NK-92 (cell line): Measurements from ENCODE around the gene TPI1.
A peak's percentile ranks its signal among the peaks of the same experiment; 100 is the strongest.
"Not testable (repeated sequence)": the region's sequence is repeated elsewhere in the genome, so short reads cannot be mapped to it uniquely, and the experiment has no call there.

Experiments
- DNase-seq: peaks from one replicate; lab custom pipeline; 2025; ENCODE audit not compliant: unreplicated experiment; lab: John Stamatoyannopoulos, UW

TPI1 gene

GRCh38 chr12:6890789-6891645 is 23.7 kb downstream of the TPI1 start:
- DNase-seq: peak; percentile 93

GRCh38 chr12:6891646-6892001 is 24.3 kb downstream of the TPI1 start:
- DNase-seq: no peak

- DNase-seq: not testable (repeated sequence)
These were observed 25.4 kb downstream of the TPI1 start for GRCh38 chr12:6892683-6893082.

- no peak for DNase-seq
These were observed 27.0 kb downstream of the TPI1 start for GRCh38 chr12:6894321-6894720.

- DNase-seq: no peak
These were observed 29.6 kb downstream of the TPI1 start for GRCh38 chr12:6896846-6897435.

GRCh38 chr12:6899427-6899826 is 32.1 kb downstream of the TPI1 start:
- no peak for DNase-seq

- no peak for DNase-seq
These were observed 32.6 kb downstream of the TPI1 start for GRCh38 chr12:6899837-6900519.

GRCh38 chr12:6902448-6902847 is 35.1 kb downstream of the TPI1 start:
- no peak for DNase-seq

- no peak for DNase-seq
These were observed 36.4 kb downstream of the TPI1 start for GRCh38 chr12:6903722-6904121.

GRCh38 chr12:6904280-6905276 is 37.2 kb downstream of the TPI1 start, which contains the start of gene LRRC23:
LRRC23 (plus strand) TSS chr12:6904822; CDS start chr12:6905634, 812 bp downstream.
- peak; percentile 72 for DNase-seq

GRCh38 chr12:6905414-6906040 is 38.2 kb downstream of the TPI1 start:
- DNase-seq: no peak

GRCh38 chr12:6908141-6908540 is 40.8 kb downstream of the TPI1 start:
- not testable (repeated sequence) for DNase-seq

GRCh38 chr12:6909421-6910145 is 42.3 kb downstream of the TPI1 start:
- DNase-seq: no peak

GRCh38 chr12:6912164-6912935 is 45.0 kb downstream of the TPI1 start:
- DNase-seq: no peak

- no peak for DNase-seq
These were observed 47.1 kb downstream of the TPI1 start, which contains the start of gene ENO2 for GRCh38 chr12:6914246-6914946. ENO2 (plus strand) TSS chr12:6914580; CDS start chr12:6915833, 1,253 bp downstream.

- DNase-seq: no peak
These were observed 47.8 kb downstream of the TPI1 start for GRCh38 chr12:6914947-6915788.

GRCh38 chr12:6915789-6916285 is 48.5 kb downstream of the TPI1 start:
- no peak for DNase-seq
